Measurements from ENCODE around the gene TACO1. TPM values are rescaled to one million over a fixed set of nuclear protein-coding genes. Genes with fewer than 3 reads are reported as not detected.

TACO1 gene
- total and polyA plus RNA-seq, 2 donors from 2014 or later: 18.4 to 80.1 TPM

GRCh38 chr17:63635290-63635689, 34.6 kb downstream of the TACO1 start:
- no peak overlapping the region for H3K9ac ChIP-seq (ENCODE audit: low read length in 3 of 3)

GRCh38 chr17:63635787-63636186, 35.1 kb downstream of the TACO1 start:
- TF ChIP-seq CTCF (IDR thresholded peaks at IDR 0.05; ENCODE audit: borderline replicate concordance, extremely low read depth, insufficient read depth): no peak

More at GRCh38 chr17:63635290-63635689, 34.6 kb downstream of the TACO1 start:
- Histone ChIP-seq H3K27me3 (ENCODE audit: control insufficient read depth, insufficient read depth, low read length) (no peaks in the 10 kb centered on the region), H3K36me3 (ENCODE audit: control insufficient read depth in 2 of 3, insufficient read depth in 3 of 3, low read length in 3 of 3) (peaks cover 2 to 20% (median 2%) of the 10 kb centered on the region in 3 donors), H3K9me3 (ENCODE audit: control insufficient read depth in 2 of 3, insufficient read depth in 1 of 3, low read length in 3 of 3) (no peaks in the 10 kb centered on the region), H3K4me3 (ENCODE audit: low read length in 3 of 3) (no peak overlapping the region), H3K27ac (ENCODE audit: low read depth in 2 of 2, low read length in 2 of 2) (no peak overlapping the region), H3K4me1 (ENCODE audit: control insufficient read depth in 2 of 3, insufficient read depth in 2 of 3, low read depth in 1 of 3, low read length in 3 of 3) (peaks cover 0 to 6% (median 5%) of the 10 kb centered on the region in 3 donors)
- TF ChIP-seq CTCF (IDR thresholded peaks at IDR 0.05; ENCODE audit: borderline replicate concordance, extremely low read depth, insufficient read depth): no peak
- DNase-seq (no peak), FAIRE-seq (no peak)
- intact Hi-C loops (cut with DNase I): no loop called here

GRCh38 chr17:63639125-63639524, 38.4 kb downstream of the TACO1 start:
- intact Hi-C loops (cut with DNase I): no loop called here
- H3K4me3 ChIP-seq (ENCODE audit: low read length in 3 of 3): no peak overlapping the region
- H3K9me3 ChIP-seq (ENCODE audit: control insufficient read depth in 2 of 3, insufficient read depth in 1 of 3, low read length in 3 of 3): no peaks in the 10 kb centered on the region
- TF ChIP-seq CTCF (IDR thresholded peaks at IDR 0.05; ENCODE audit: borderline replicate concordance, extremely low read depth, insufficient read depth): no peak
- peaks cover 0 to 5% (median 2%) of the 10 kb centered on the region in 3 donors for H3K4me1 ChIP-seq (ENCODE audit: control insufficient read depth in 2 of 3, insufficient read depth in 2 of 3, low read depth in 1 of 3, low read length in 3 of 3)
- FAIRE-seq (no peak), DNase-seq (no peak)
- H3K27me3 ChIP-seq (ENCODE audit: control insufficient read depth, insufficient read depth, low read length): no peaks in the 10 kb centered on the region
- H3K36me3 ChIP-seq (ENCODE audit: control insufficient read depth in 2 of 3, insufficient read depth in 3 of 3, low read length in 3 of 3): peaks cover 2 to 14% (median 2%) of the 10 kb centered on the region in 3 donors
- H3K27ac ChIP-seq (ENCODE audit: low read depth in 2 of 2, low read length in 2 of 2): no peak overlapping the region
- no peak overlapping the region for H3K9ac ChIP-seq (ENCODE audit: low read length in 3 of 3)

More at GRCh38 chr17:63635787-63636186, 35.1 kb downstream of the TACO1 start:
- Histone ChIP-seq H3K9ac (ENCODE audit: low read length in 3 of 3) (no peak overlapping the region), H3K36me3 (ENCODE audit: control insufficient read depth in 2 of 3, insufficient read depth in 3 of 3, low read length in 3 of 3) (peaks cover 2 to 20% (median 2%) of the 10 kb centered on the region in 3 donors), H3K4me3 (ENCODE audit: low read length in 3 of 3) (no peak overlapping the region), H3K9me3 (ENCODE audit: control insufficient read depth in 2 of 3, insufficient read depth in 1 of 3, low read length in 3 of 3) (no peaks in the 10 kb centered on the region), H3K4me1 (ENCODE audit: control insufficient read depth in 2 of 3, insufficient read depth in 2 of 3, low read depth in 1 of 3, low read length in 3 of 3) (peaks cover 0 to 6% (median 5%) of the 10 kb centered on the region in 3 donors), H3K27ac (ENCODE audit: low read depth in 2 of 2, low read length in 2 of 2) (no peak overlapping the region), H3K27me3 (ENCODE audit: control insufficient read depth, insufficient read depth, low read length) (no peaks in the 10 kb centered on the region)
- FAIRE-seq: no peak
- no peak for DNase-seq
- intact Hi-C loops (cut with DNase I): no loop called here

- Histone ChIP-seq H3K27me3 (ENCODE audit: control insufficient read depth, insufficient read depth, low read length) (no peaks in the 10 kb centered on the region), H3K4me3 (ENCODE audit: low read length in 3 of 3) (no peak overlapping the region), H3K27ac (ENCODE audit: low read depth in 2 of 2, low read length in 2 of 2) (no peak overlapping the region), H3K4me1 (ENCODE audit: control insufficient read depth in 2 of 3, insufficient read depth in 2 of 3, low read depth in 1 of 3, low read length in 3 of 3) (no peaks in the 10 kb centered on the region), H3K9me3 (ENCODE audit: control insufficient read depth in 2 of 3, insufficient read depth in 1 of 3, low read length in 3 of 3) (no peaks in the 10 kb centered on the region), H3K36me3 (ENCODE audit: control insufficient read depth in 2 of 3, insufficient read depth in 3 of 3, low read length in 3 of 3) (peaks cover 0 to 16% (median 2%) of the 10 kb centered on the region in 3 donors), H3K9ac (ENCODE audit: low read length in 3 of 3) (no peak overlapping the region)
- TF ChIP-seq CTCF (IDR thresholded peaks at IDR 0.05; ENCODE audit: borderline replicate concordance, extremely low read depth, insufficient read depth): no peak
- DNase-seq: no peak
- no peak for FAIRE-seq
- intact Hi-C loops (cut with DNase I): no loop called here
Measured at GRCh38 chr17:63640038-63640437, 39.3 kb downstream of the TACO1 start.
